ENCODE measurements around the gene ABCB11. TPM values are rescaled to one million over a fixed set of nuclear protein-coding genes. Genes with fewer than 3 reads are reported as not detected.

ABCB11 gene
- total and polyA plus RNA-seq, 5 donors, result 0.07 to 0.47 (median 0.20) TPM

DNA sequence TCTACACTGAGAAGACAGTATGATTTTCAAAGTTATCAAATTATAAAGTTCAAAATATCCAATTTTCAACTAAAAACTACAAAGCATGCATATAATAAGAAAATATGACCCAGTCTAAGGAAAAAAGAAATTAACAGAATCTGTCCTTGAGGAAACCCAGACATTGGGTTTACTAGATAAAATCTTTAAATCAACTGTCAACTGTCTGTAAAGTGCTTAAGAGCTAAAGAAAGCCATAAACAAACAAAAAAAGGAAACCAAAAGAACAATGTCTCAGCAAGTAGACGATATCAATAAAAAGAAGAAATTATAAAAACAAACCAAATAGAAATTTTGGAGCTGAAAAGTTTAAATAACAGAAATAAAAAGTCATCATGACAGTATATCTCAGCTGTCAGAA, 10.5 kb upstream of the ABCB11 start:
- WGBS, result 56% methylated on average over 1 of the region's 1 CpG
- intact Hi-C loops (cut with DNase I), result no loop called here
- Histone ChIP-seq H3K27ac (ENCODE audit: low read length) (no peak overlapping the region), H3K27me3 (ENCODE audit: control insufficient read depth, insufficient read depth) (no peaks in the 10 kb centered on the region), H3K9me3 (ENCODE audit: control insufficient read depth, low read length) (no peaks in the 10 kb centered on the region), H3K4me1 (ENCODE audit: control insufficient read depth, insufficient read depth, low read length) (no peaks in the 10 kb centered on the region), H3K4me3 (ENCODE audit: low read length) (no peak overlapping the region)
- ATAC-seq, result no peak
- DNase-seq, result no peak

DNA sequence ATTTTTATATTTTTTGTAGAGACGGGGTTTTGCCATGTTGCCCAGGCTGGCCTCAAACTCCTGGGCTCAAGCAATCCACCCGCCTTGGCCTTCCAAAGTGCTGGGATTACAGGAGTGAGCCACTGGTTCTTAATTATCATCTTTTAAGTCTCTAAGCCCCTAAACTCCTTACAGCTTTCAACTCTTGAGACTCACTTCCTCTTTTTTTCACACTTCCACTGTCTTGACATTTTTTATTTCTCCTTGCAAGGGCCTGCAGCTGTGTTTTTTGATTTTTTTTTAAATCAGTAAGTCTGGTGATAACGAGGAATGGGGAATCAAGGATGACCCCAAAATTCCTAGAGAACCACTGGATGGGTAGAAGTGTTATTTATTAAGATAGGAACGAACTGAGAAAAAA, 8.6 kb upstream of the ABCB11 start:
- Histone ChIP-seq H3K9me3 (ENCODE audit: control insufficient read depth, low read length) (peaks cover 2% of the 10 kb centered on the region), H3K27ac (ENCODE audit: low read length) (no peak overlapping the region), H3K27me3 (ENCODE audit: control insufficient read depth, insufficient read depth) (no peaks in the 10 kb centered on the region), H3K4me3 (ENCODE audit: low read length) (no peak overlapping the region), H3K4me1 (ENCODE audit: control insufficient read depth, insufficient read depth, low read length) (no peaks in the 10 kb centered on the region)
- DNase-seq (no peak), ATAC-seq (no peak)
- 78% methylated on average over 4 of the region's 4 CpGs for WGBS
- intact Hi-C loops (cut with DNase I), result no loop called here

GRCh38 chr2:169038338-169038757, 7.2 kb upstream of the ABCB11 start:
- H3K9me3 ChIP-seq (ENCODE audit: control insufficient read depth, low read length), result peaks cover 2% of the 10 kb centered on the region
- no peaks in the 10 kb centered on the region for H3K27me3 ChIP-seq (ENCODE audit: control insufficient read depth, insufficient read depth)
- no peaks in the 10 kb centered on the region for H3K4me1 ChIP-seq (ENCODE audit: control insufficient read depth, insufficient read depth, low read length)
- no peak overlapping the region for H3K27ac ChIP-seq (ENCODE audit: low read length)
- no peak for DNase-seq
- no peak for ATAC-seq
- no peak overlapping the region for H3K4me3 ChIP-seq (ENCODE audit: low read length)
- WGBS, result 70% methylated on average over 2 of the region's 2 CpGs
- intact Hi-C loops (cut with DNase I), result no loop called here

DNA sequence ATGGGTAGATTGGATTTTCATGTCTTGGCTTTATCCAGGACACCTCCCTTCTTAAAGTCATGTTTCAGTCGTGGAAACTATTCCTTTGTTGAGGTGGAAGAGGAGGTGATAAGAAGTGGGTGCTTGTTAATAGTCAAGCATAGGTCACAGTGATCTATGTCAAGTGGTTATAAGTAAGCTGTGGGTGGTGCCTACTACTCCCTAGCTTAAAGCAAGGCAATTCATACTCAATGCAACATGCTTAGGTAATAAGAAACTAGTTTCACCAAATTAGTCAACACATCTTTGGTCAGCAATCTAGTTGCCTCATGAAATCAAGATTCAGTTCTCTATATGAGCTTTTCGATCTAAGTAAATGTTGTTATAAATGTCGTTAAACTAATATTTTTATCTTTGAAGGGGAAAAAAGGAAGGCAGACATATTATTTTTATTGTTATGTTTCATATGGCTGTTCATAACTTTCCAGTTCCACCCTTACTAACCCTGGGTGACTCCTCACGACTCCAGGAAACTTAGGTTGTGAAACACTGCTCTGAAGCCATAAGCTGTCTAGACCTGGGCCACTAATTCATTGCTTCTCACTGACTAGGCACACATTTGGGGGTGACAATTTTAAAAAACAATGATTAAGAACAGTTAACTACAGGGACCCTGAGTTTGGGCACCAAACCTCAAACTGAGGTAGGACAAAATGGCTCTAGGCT, 5.8 kb upstream of the ABCB11 start:
- WGBS, result 67% methylated on average over 4 of the region's 4 CpGs
- H3K27ac ChIP-seq (ENCODE audit: low read length), result no peak overlapping the region
- DNase-seq (no peak), ATAC-seq (no peak)
- intact Hi-C loops (cut with DNase I), result no loop called here
- H3K9me3 ChIP-seq (ENCODE audit: control insufficient read depth, low read length), result peaks cover 2% of the 10 kb centered on the region
- H3K4me3 ChIP-seq (ENCODE audit: low read length), result no peak overlapping the region
- H3K27me3 ChIP-seq (ENCODE audit: control insufficient read depth, insufficient read depth), result no peaks in the 10 kb centered on the region
- no peaks in the 10 kb centered on the region for H3K4me1 ChIP-seq (ENCODE audit: control insufficient read depth, insufficient read depth, low read length)

- WGBS, result 77% methylated on average over 1 of the region's 1 CpG
- H3K9me3 ChIP-seq (ENCODE audit: control insufficient read depth, low read length), result peaks cover 2% of the 10 kb centered on the region
- H3K4me3 ChIP-seq (ENCODE audit: low read length), result no peak overlapping the region
- no peak overlapping the region for H3K27ac ChIP-seq (ENCODE audit: low read length)
- DNase-seq (no peak), ATAC-seq (no peak)
- H3K27me3 ChIP-seq (ENCODE audit: control insufficient read depth, insufficient read depth), result no peaks in the 10 kb centered on the region
- no peaks in the 10 kb centered on the region for H3K4me1 ChIP-seq (ENCODE audit: control insufficient read depth, insufficient read depth, low read length)
- intact Hi-C loops (cut with DNase I), result no loop called here
These were observed 4.8 kb upstream of the ABCB11 start for GRCh38 chr2:169035887-169036286.

- Histone ChIP-seq H3K4me1 (ENCODE audit: control insufficient read depth, insufficient read depth, low read length) (no peaks in the 10 kb centered on the region), H3K27me3 (ENCODE audit: control insufficient read depth, insufficient read depth) (no peaks in the 10 kb centered on the region), H3K9me3 (ENCODE audit: control insufficient read depth, low read length) (peaks cover 2% of the 10 kb centered on the region), H3K27ac (ENCODE audit: low read length) (no peak overlapping the region), H3K4me3 (ENCODE audit: low read length) (no peak overlapping the region)
- DNase-seq, result no peak
- intact Hi-C loops (cut with DNase I), result no loop called here
- ATAC-seq, result no peak
These were observed 3.9 kb upstream of the ABCB11 start for GRCh38 chr2:169034984-169035544.

GRCh38 chr2:169034256-169034655, 3.1 kb upstream of the ABCB11 start:
- Histone ChIP-seq H3K9me3 (ENCODE audit: control insufficient read depth, low read length) (peaks cover 2% of the 10 kb centered on the region), H3K27me3 (ENCODE audit: control insufficient read depth, insufficient read depth) (no peaks in the 10 kb centered on the region), H3K27ac (ENCODE audit: low read length) (no peak overlapping the region), H3K4me3 (ENCODE audit: low read length) (no peak overlapping the region), H3K4me1 (ENCODE audit: control insufficient read depth, insufficient read depth, low read length) (no peaks in the 10 kb centered on the region)
- 46% methylated on average over 1 of the region's 1 CpG for WGBS
- intact Hi-C loops (cut with DNase I), result no loop called here
- DNase-seq (no peak), ATAC-seq (no peak)

GRCh38 chr2:169029341-169029740, 1.8 kb downstream of the ABCB11 start:
- intact Hi-C loops (cut with DNase I), result no loop called here
- ATAC-seq, result no peak
- DNase-seq, result no peak
- no peak overlapping the region for H3K27ac ChIP-seq (ENCODE audit: low read length)
- H3K4me1 ChIP-seq (ENCODE audit: control insufficient read depth, insufficient read depth, low read length), result no peaks in the 10 kb centered on the region
- H3K4me3 ChIP-seq (ENCODE audit: low read length), result no peak overlapping the region
- H3K27me3 ChIP-seq (ENCODE audit: control insufficient read depth, insufficient read depth), result no peaks in the 10 kb centered on the region
- WGBS, result 41% methylated on average over 5 of the region's 5 CpGs
- H3K9me3 ChIP-seq (ENCODE audit: control insufficient read depth, low read length), result no peaks in the 10 kb centered on the region

- no peaks in the 10 kb centered on the region for H3K4me1 ChIP-seq (ENCODE audit: control insufficient read depth, insufficient read depth, low read length)
- no peaks in the 10 kb centered on the region for H3K27me3 ChIP-seq (ENCODE audit: control insufficient read depth, insufficient read depth)
- WGBS, result 34% methylated on average over 3 of the region's 3 CpGs
- intact Hi-C loops (cut with DNase I), result no loop called here
- ATAC-seq (no peak), DNase-seq (no peak)
- H3K9me3 ChIP-seq (ENCODE audit: control insufficient read depth, low read length), result no peaks in the 10 kb centered on the region
- no peak overlapping the region for H3K27ac ChIP-seq (ENCODE audit: low read length)
- no peak overlapping the region for H3K4me3 ChIP-seq (ENCODE audit: low read length)
These were observed 3.9 kb downstream of the ABCB11 start for GRCh38 chr2:169027234-169027633.

- H3K4me3 ChIP-seq (ENCODE audit: low read length), result no peak overlapping the region
- H3K27me3 ChIP-seq (ENCODE audit: control insufficient read depth, insufficient read depth), result no peaks in the 10 kb centered on the region
- WGBS, result 47% methylated on average over 1 of the region's 1 CpG
- no peaks in the 10 kb centered on the region for H3K4me1 ChIP-seq (ENCODE audit: control insufficient read depth, insufficient read depth, low read length)
- ATAC-seq (no peak), DNase-seq (no peak)
- H3K27ac ChIP-seq (ENCODE audit: low read length), result no peak overlapping the region
- intact Hi-C loops (cut with DNase I), result no loop called here
- H3K9me3 ChIP-seq (ENCODE audit: control insufficient read depth, low read length), result no peaks in the 10 kb centered on the region
These were observed 5.1 kb downstream of the ABCB11 start for GRCh38 chr2:169026056-169026455.

DNA sequence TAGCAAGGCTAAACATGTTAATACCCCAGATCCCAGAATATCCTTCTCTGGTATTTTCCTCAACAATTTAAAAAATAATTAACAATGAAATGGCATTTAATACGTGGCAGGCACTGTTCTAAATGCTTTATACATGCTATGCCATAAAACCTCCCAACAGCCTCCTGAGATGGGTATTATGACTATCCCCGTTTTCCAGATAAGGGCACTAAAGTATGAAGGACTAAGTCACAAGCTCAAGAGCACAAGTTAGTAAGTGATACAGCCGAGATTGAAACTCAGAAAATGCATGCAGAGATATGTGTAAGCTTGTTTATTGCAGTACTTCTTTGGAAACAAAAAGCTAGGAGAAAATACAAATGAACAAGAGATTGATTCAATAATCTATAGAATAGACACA, 8.0 kb downstream of the ABCB11 start:
- H3K4me1 ChIP-seq (ENCODE audit: control insufficient read depth, insufficient read depth, low read length), result no peaks in the 10 kb centered on the region
- intact Hi-C loops (cut with DNase I), result no loop called here
- ATAC-seq (no peak), DNase-seq (no peak)
- no peaks in the 10 kb centered on the region for H3K27me3 ChIP-seq (ENCODE audit: control insufficient read depth, insufficient read depth)
- H3K9me3 ChIP-seq (ENCODE audit: control insufficient read depth, low read length), result no peaks in the 10 kb centered on the region
- H3K27ac ChIP-seq (ENCODE audit: low read length), result no peak overlapping the region
- no peak overlapping the region for H3K4me3 ChIP-seq (ENCODE audit: low read length)
- WGBS, result 38% methylated on average over 3 of the region's 3 CpGs

DNA sequence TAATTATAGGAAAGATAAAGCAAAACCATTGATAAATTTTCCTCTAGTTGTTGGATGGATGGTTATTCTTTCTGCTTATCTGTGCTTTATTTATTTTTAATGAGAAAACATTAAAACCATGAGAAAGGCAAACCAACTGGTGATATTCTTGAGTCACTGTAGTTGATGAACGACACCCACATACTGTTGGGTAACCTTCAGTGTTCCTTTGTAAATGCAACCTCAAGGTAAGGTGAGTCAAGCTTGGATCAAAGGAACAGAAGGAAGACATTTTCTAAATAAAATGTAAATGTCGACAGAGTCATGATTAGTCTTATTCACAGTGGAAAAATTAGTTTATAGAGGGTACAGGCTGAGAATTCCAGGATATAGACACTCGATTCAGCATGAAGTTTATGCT, 12.7 kb downstream of the ABCB11 start:
- Histone ChIP-seq H3K9me3 (ENCODE audit: control insufficient read depth, low read length) (no peaks in the 10 kb centered on the region), H3K27me3 (ENCODE audit: control insufficient read depth, insufficient read depth) (no peaks in the 10 kb centered on the region), H3K4me1 (ENCODE audit: control insufficient read depth, insufficient read depth, low read length) (no peaks in the 10 kb centered on the region), H3K4me3 (ENCODE audit: low read length) (no peak overlapping the region), H3K27ac (ENCODE audit: low read length) (no peak overlapping the region)
- no peak for DNase-seq
- intact Hi-C loops (cut with DNase I), result loop anchor here in 1 of 4 donors (10.0 kb wide), 1 partner anchor 54 kb away; no protein-coding TSS in a partner anchor
- ATAC-seq, result no peak
- 81% methylated on average over 3 of the region's 3 CpGs for WGBS
